Measurements from ENCODE around the gene CCDC88C.

The CCDC88C gene

GRCh38 chr14:91305650-91306431, 111.8 kb downstream of the CCDC88C start:
- no peak for DNase-seq

GRCh38 chr14:91303924-91304229, 113.7 kb downstream of the CCDC88C start:
- no peak for DNase-seq

- no peak for DNase-seq
These were observed 114.3 kb downstream of the CCDC88C start for GRCh38 chr14:91303091-91303923.

GRCh38 chr14:91302391-91302790, 115.2 kb downstream of the CCDC88C start:
- DNase-seq, result no peak

- DNase-seq, result no peak
These were observed 116.7 kb downstream of the CCDC88C start for GRCh38 chr14:91300957-91301356.

- no peak for DNase-seq
These were observed 117.2 kb downstream of the CCDC88C start for GRCh38 chr14:91300283-91300895.

- no peak for DNase-seq
These were observed 118.2 kb downstream of the CCDC88C start for GRCh38 chr14:91299121-91300115.

- no peak for DNase-seq
These were observed 119.0 kb downstream of the CCDC88C start for GRCh38 chr14:91298576-91298975.

- DNase-seq, result no peak
These were observed 120.4 kb downstream of the CCDC88C start for GRCh38 chr14:91297081-91297711.

GRCh38 chr14:91295851-91296796, 121.5 kb downstream of the CCDC88C start:
- DNase-seq, result no peak

GRCh38 chr14:91295276-91295845, 122.3 kb downstream of the CCDC88C start:
- no peak for DNase-seq

GRCh38 chr14:91294153-91294552, 123.5 kb downstream of the CCDC88C start:
- no peak for DNase-seq

GRCh38 chr14:91293281-91293680, 124.3 kb downstream of the CCDC88C start:
- no peak for DNase-seq

GRCh38 chr14:91292491-91292890, 125.1 kb downstream of the CCDC88C start:
- DNase-seq, result no peak

GRCh38 chr14:91291786-91292405, 125.7 kb downstream of the CCDC88C start:
- DNase-seq, result no peak

GRCh38 chr14:91290986-91291385, 126.6 kb downstream of the CCDC88C start:
- DNase-seq, result no peak

GRCh38 chr14:91289464-91289863, 128.2 kb downstream of the CCDC88C start:
- DNase-seq, result no peak

GRCh38 chr14:91288876-91289275, 128.7 kb downstream of the CCDC88C start:
- DNase-seq, result no peak

GRCh38 chr14:91286530-91286937, 131.1 kb downstream of the CCDC88C start:
- peak; percentile 82 to 85 for DNase-seq

Measured in inflammatory macrophage (primary cell).